PC-3 (cell line): ENCODE measurements around the gene HM13. TPM values are rescaled to one million over a fixed set of nuclear protein-coding genes. Genes with fewer than 3 reads are reported as not detected.
A peak's percentile ranks its signal among the peaks of the same experiment; 100 is the strongest.

ENCODE experiments used
- ATAC-seq: fragments of 200-7000 bp; cut with Tn5 transposase; 2 replicates; pipeline ENCODE4 v1.9.1; 2020; ENCODE audit warnings: mild to moderate bottlenecking, moderate library complexity
- BruUV-seq: library from RNA; stranded (reverse); fragments of 400-500 nt; replicated peaks from 2 replicates; lab custom pipeline; 2021; lab: Mats Ljungman, UMichigan
- CTCF ChIA-PET: fragments of 300-600 bp; sonication (Branson Sonifier 250); formaldehyde crosslinking; loops from one replicate; lab custom pipeline; 2022; ENCODE audit warnings: antibody characterized with exemption; lab: Charles Lee
- POLR2A ChIA-PET: fragments of 300-600 bp; sonication (Branson Sonifier 250); formaldehyde crosslinking; loops from one replicate; lab custom pipeline; 2022; ENCODE audit warnings: antibody characterized with exemption; ENCODE audit not compliant: unreplicated experiment; lab: Charles Lee
- DNase-seq: peaks from one replicate; pipeline ENCODE4 v3.0.0-alpha.2; 2015
- H2AFZ ChIP-seq: fragments of 300-600 bp; sonication (generic); 2 replicates; pipeline ENCODE4 v1.6.0; 2016; ENCODE audit warnings: antibody characterized with exemption, low read length
- H3F3A ChIP-seq: fragments of 300-600 bp; sonication (generic); one replicate; pipeline ENCODE4 v1.6.0; 2017; ENCODE audit warnings: antibody characterized with exemption, low read length, control low read depth, mild to moderate bottlenecking; ENCODE audit not compliant: unreplicated experiment
- H3K27ac ChIP-seq: fragments of 300-600 bp; sonication (generic); 2 replicates; pipeline ENCODE4 v1.5.1; 2016; ENCODE audit warnings: mild to moderate bottlenecking, low read length
- H3K27me3 ChIP-seq: fragments of 300-600 bp; sonication (generic); 2 replicates; pipeline ENCODE4 v1.6.1; 2016; ENCODE audit warnings: low read length, mixed read lengths
- H3K36me3 ChIP-seq: fragments of 300-600 bp; sonication (generic); 2 replicates; pipeline ENCODE4 v1.6.1; 2016; ENCODE audit warnings: low read depth, mixed run types, low read length, mixed read lengths
- H3K4me1 ChIP-seq: fragments of 300-600 bp; sonication (generic); 2 replicates; pipeline ENCODE4 v1.5.1; 2016; ENCODE audit warnings: low read length; ENCODE audit not compliant: insufficient read depth
- H3K4me2 ChIP-seq: fragments of 300-600 bp; sonication (generic); 2 replicates; pipeline ENCODE4 v1.6.0; 2016; ENCODE audit warnings: low read length
- H3K4me3 ChIP-seq: fragments of 300-600 bp; sonication (generic); 2 replicates; pipeline ENCODE4 v1.5.1; 2016; ENCODE audit warnings: mild to moderate bottlenecking, low read length, mixed read lengths
- H3K79me2 ChIP-seq: fragments of 300-600 bp; sonication (generic); 2 replicates; pipeline ENCODE4 v1.6.1; 2017; ENCODE audit warnings: low read length, mixed read lengths
- H3K9ac ChIP-seq: fragments of 300-600 bp; sonication (generic); 2 replicates; pipeline ENCODE4 v1.6.0; 2016; ENCODE audit warnings: mild to moderate bottlenecking, low read length
- H3K9me2 ChIP-seq: fragments of 300-600 bp; sonication (generic); replicated peaks from 2 replicates; pipeline ENCODE4 v1.6.1; 2016; ENCODE audit warnings: mixed run types, low read length, mixed read lengths
- H3K9me3 ChIP-seq: fragments of 300-600 bp; sonication (generic); 2 replicates; pipeline ENCODE4 v1.6.1; 2016; ENCODE audit warnings: low read length, mixed read lengths
- H4K20me1 ChIP-seq: fragments of 300-600 bp; sonication (generic); 2 replicates; pipeline ENCODE4 v1.6.1; 2016; ENCODE audit warnings: low read length, mixed read lengths
- CTCF ChIP-seq: fragments of 300-600 bp; sonication (generic); conservative IDR thresholded peaks from 2 replicates; pipeline ENCODE4 v1.5.1; 2017; ENCODE audit warnings: antibody characterized with exemption, low read depth, mild to moderate bottlenecking, low read length
- EZH2 ChIP-seq: fragments of 300-600 bp; sonication (generic); IDR thresholded peaks from one replicate; pipeline ENCODE4 v1.6.1; 2017; ENCODE audit warnings: antibody characterized with exemption, mild to moderate bottlenecking, low read length; ENCODE audit not compliant: unreplicated experiment
- EZH2phosphoT487 ChIP-seq: fragments of 300-600 bp; sonication (generic); IDR thresholded peaks from 2 replicates; pipeline ENCODE4 v1.6.1; 2018; ENCODE audit warnings: mild to moderate bottlenecking, antibody characterized with exemption, low read length, borderline replicate concordance
- intact Hi-C: fragments of 100-400 bp; cut with micrococcal nuclease; formaldehyde crosslinking; loops from 2 replicates; pipeline ENCODE4 v1.9.0; 2023
- total RNA-seq: library from RNA; depleted of rRNA; stranded (reverse); fragments of >200 nt; gene quantifications from 2 replicates; pipeline ENCODE4 v1.2.3, GENCODE V29; 2014

Gene HM13
- total RNA-seq, 1 experiment from 2014 or later: 99.5 TPM

DNA sequence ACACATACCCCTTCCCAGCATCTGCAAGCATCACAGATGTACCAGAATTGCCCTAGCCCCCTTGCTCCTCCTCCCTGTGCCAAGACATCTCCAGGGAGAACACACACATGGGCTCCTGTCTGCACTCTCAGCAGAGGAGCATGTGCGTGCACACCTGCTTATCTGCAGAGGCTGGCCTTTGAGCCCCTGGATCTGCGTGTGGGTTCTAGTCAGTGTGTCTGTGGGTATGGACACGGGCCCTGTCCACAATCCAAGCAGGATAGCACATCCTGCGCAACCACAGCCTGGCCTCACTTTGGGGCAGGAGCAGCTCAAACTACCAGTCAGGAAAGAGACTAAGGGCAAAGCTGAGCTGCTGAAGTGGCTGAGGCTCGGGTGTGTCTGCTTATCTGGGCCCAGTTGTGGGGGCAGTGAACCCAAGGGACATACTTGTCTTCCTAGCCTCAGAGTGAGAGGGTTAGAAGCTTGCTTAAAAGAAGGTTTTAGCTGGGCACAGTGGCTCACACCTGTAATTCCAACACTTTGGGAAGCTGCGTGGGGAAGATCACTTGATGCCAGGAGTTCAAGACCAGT lies 41.0 kb downstream of the HM13 start:
- Histone ChIP-seq H3K4me3 (no peak overlapping the region), H3K36me3 (peaks cover 45% of the 10 kb centered on the region), H3K79me2 (no peaks in the 10 kb centered on the region), H4K20me1 (no peaks in the 10 kb centered on the region), H3K27ac (no peak overlapping the region), H3K4me1 (peaks cover 12% of the 10 kb centered on the region), H3K9me3 (no peaks in the 10 kb centered on the region), H2AFZ (no peak overlapping the region), H3F3A (peaks cover 8% of the 10 kb centered on the region), H3K27me3 (no peaks in the 10 kb centered on the region), H3K4me2 (no peak overlapping the region), H3K9ac (no peak overlapping the region), H3K9me2 (no peaks in the 10 kb centered on the region)
- DNase-seq (no peak), ATAC-seq (no peak)
- intact Hi-C loops: no loop called here
- BruUV-seq: no TSS peak
- ChIA-PET CTCF (interaction anchor here (0.9 kb wide), 1 partner anchor 57 kb away, joined by 4 read pairs; no protein-coding TSS in a partner anchor), POLR2A (interaction anchor here (0.5 kb wide), 1 partner anchor 58 kb away, joined by 17 read pairs; no protein-coding TSS in a partner anchor)
- TF ChIP-seq EZH2 (no peak), CTCF (no peak), EZH2phosphoT487 (no peak)

GRCh38 chr20:31559704-31560093 lies 45.5 kb downstream of the HM13 start:
- ATAC-seq: no peak
- Histone ChIP-seq H3K9me3 (no peaks in the 10 kb centered on the region), H3K36me3 (peaks cover 47% of the 10 kb centered on the region), H2AFZ (no peak overlapping the region), H3K4me3 (no peak overlapping the region), H3K27me3 (no peaks in the 10 kb centered on the region), H3K9me2 (no peaks in the 10 kb centered on the region), H3K9ac (peak overlapping the region; percentile 67; the same call in 1 of the 2 replicates), H3K4me1 (peaks cover 39% of the 10 kb centered on the region), H3K4me2 (peak overlapping the region; percentile 62; the same call in 1 of the 2 replicates), H3K27ac (peak overlapping the region; percentile 95), H3F3A (peaks cover 13% of the 10 kb centered on the region), H3K79me2 (no peaks in the 10 kb centered on the region), H4K20me1 (no peaks in the 10 kb centered on the region)
- intact Hi-C loops: loop anchor here (5.0 kb wide), 1 partner anchor 163 kb away; the partner anchor contains the start of gene BCL2L1
- no TSS peak for BruUV-seq
- CTCF ChIA-PET: interaction anchor here (0.5 to 4.1 kb wide), 6 partner anchors 9 to 61 kb away, joined by 3 to 118 read pairs (median 7); partner anchors contain the start of gene ID1
- TF ChIP-seq EZH2phosphoT487: no peak
- no peak for TF ChIP-seq CTCF
- TF ChIP-seq EZH2: no peak
- DNase-seq: no peak
- POLR2A ChIA-PET: interaction anchor here (0.5 to 0.7 kb wide), 2 partner anchors 45 to 169 kb away, joined by 3 to 5 read pairs; partner anchors contain the start of gene ID1
